Colon (tissue), 2 donors: ENCODE measurements around the gene MYO9B.

Experiments used
- FAIRE-seq: peaks from 2 replicates; lab custom pipeline; 2012; peaks lifted over from hg19 to GRCh38; lab: Jason Lieb, UNC
- donor health status: control.
- donor health status: control.

Gene MYO9B

GRCh38 chr19:17075035-17075863 is at the start of gene MYO9B, which contains the start of gene HAUS8:
Gene MYO9B, plus strand, starts transcription at chr19:17075777. Its CDS starts 25,941 bp downstream, at chr19:17101718.
Gene HAUS8, minus strand, starts transcription at chr19:17075452. Its CDS starts 30 bp downstream, at chr19:17075422.
- FAIRE-seq = no peak

DNA sequence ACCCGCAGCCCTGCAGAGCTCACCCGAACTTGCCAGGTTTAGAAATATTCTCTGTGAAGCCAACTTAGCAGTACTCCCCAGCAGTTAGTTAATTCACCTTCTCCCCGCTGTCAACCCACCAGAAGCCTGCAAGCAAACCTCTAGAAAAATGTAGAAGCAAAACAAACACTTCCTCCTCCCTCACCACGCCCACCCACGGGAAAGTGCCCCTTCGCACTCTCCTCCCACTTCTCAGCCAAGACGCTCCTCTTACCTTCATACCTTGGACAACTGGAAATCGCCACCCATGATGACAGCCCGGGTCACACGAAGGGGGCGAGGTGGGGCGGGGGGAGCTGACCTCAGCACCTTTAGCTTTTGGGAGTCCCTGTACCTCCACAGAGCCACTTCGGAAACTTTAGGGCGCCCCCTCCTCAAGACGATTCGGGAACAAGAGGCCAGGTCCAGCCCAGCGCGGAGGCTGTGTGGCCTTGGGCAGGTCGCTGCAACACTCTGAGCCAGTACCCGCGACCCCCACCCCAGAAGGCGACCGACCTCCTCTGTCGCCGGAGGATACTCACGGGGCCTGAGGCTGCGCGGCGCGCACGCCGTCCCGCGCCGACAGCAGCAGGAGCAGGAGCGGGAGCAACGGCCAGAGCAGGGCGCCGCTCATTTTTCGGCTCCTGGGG is 49.5 kb upstream of the MYO9B start:
- FAIRE-seq = no peak

DNA sequence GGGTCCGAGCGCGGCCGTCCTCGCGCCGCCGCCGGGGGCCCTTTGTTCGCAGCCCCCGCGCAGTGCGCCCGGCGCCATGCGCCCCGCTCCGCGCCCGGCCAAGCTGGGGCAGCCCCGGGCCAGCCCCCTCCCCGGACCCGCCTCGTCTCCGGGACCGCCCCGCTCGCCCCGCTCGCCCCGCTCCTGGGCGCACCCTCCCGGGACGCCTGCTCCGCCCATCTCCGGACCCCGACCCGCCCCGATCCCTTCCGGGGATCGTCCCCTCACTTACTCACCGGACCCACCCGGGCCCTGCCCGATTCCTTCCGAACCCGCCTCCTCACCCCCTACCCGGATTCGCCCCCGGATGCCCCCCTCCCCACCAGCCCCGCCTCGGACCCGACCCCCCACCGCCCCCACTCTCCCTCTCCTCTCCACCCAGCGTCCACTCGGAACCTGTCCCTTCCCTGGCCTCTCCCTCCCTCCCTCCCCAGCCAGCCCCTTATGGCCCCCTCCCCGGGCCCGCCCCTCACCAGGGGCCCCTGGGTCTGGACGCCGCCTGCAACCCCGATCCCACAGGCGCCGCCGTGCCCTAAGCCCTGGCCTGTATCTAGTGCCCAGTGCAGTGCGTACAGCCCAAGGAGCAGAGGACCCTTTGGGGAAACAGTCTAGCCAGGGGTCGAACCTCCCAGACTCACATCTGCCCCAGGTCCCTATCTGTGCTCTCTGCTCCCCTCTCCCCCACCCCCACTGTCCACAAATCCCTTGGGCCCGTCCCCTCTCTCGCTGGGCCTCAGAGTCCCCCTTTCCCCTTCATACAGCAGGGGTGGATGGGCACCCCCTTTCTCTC is 48.7 kb upstream of the MYO9B start, which contains the start of gene CPAMD8:
Gene CPAMD8, minus strand, starts transcription at position 105 of the 829 bp plus-strand sequence. CDS start 168 bp downstream, outside the sequence.
- FAIRE-seq = no peak

DNA sequence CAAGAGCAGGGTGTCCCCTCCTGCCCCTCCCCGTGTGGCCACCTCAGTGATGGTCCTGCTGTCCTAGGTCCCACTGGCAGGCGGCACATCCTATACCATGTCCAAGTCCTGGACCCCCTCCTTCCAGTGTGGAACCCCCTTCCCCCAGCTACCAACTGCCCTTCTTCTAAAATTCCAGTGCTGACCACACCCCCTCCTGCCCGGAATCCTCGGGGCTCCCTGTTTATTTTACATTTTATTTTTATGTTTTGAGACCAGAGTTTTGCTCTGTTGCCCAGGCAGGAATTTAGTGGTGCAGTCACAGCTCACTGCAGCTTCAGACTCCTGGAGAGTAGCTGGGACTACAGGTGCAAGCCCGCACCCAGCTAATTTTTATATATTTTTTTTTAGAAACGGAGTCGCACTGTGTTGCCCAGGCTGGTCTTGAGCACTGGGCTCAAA is 48.0 kb upstream of the MYO9B start:
- no peak for FAIRE-seq

DNA sequence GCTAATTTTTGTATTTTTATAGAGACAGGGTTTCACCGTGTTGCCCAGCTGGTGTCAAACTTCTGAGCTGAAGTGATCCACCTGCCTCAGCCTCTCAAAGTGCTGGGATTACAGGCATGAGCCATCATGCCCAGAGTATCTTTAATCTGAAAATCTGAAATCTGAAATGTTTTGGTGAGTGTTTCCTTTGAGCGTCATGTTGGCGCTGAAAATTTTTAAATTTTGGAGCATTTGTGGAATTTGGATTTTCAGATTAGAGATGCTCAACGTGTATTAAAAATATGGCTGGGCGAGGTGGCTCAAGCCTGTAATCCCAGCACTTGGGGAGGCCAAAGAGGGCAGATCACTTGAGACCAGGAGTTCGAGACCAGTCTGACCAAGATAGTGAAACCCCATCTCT is 43.8 kb upstream of the MYO9B start:
- FAIRE-seq = no peak

DNA sequence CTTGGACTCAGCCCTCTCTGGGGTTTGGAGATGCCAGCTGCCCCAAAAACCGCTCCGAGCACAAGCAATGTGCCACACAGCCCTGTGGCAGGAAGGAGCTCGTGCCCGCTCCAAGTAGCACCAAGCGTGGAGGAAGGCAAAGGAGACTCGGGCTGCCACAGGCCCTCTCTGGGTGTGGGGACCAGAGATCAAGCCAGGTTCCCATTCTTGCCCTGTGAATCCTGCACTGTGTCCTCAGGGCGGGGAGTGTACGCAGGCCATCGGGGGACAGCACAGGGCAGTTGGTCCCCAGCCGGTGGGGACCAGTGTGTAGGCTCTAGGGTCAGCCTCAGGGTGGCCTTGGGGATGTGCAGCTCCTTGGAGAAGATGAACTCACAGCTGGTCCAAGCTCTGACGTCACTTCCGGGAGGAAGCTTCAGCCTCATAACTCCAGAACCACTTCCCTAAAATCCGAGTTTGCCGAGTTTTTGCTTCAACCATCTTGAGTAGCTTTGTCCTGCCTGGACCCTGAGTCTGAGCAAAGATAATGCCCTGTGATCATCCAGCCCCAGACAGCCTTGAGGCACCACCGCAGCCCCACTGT is 39.6 kb upstream of the MYO9B start:
- no peak for FAIRE-seq

DNA sequence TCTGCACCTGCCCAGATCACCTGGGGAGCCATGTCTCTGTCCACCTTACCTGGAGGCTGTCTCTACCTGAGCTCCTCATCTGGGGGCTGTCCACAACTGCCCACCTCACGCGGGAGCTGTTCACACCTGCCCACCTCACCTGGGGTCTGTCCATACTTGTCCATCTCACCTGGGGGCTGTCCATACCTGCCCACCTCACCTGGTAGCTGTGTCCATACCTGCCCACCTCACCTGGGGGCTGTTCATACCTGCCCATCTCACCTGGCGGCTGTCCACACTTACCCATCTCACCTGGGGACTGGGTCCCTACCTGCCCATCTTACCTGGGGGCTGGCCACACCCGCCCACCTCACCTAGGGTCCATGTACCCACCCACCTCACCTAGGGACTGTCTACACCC is 38.9 kb upstream of the MYO9B start:
- FAIRE-seq = no peak

GRCh38 chr19:17037184-17037583 is 38.4 kb upstream of the MYO9B start:
- FAIRE-seq = no peak

DNA sequence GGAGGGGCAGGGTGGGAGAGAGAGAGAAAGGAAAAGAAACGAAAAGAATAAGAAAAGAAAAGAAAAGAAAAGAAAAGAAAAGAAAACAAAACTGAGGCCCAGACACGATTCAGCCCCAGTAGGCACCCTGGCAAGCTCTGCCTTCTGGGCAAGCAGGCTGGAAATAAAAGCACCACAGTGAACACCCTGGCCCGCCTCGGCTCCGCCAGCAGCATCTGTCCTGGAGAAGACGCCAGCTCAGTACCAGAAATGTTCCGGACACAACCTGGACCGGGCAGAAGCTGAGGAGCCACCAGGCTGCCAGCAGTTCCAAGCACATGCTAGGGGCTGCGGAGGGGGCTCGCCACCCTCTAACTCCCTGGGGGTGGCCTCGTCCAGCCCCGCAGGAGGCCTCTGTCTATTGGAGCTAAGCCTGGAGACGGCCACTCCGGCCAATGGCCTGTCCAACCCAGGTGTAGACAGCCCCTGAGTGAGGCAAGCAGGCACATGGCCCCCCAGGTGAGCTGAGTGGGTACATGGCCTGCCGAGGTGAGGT is 37.5 kb upstream of the MYO9B start:
- no peak for FAIRE-seq

DNA sequence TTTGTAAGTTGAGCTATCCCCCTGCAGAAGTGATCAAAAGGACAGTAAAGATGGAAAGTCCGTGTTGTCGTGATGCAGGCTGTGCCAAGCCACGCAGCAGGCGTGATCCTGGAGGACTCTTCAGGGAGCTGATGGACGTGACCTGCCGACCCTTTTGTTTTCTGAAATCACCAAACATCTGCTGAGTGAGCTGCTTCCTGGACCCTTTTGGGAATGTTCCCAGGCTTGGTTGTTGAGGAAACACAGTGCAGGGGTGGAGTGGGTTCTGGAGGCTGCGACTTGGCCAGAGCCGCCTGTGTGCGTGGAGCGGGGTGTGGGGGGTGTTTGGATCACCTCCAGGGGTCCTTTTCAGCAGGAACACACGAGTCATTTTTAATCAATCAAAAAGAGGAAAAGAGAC is 33.6 kb upstream of the MYO9B start:
- FAIRE-seq = no peak

DNA sequence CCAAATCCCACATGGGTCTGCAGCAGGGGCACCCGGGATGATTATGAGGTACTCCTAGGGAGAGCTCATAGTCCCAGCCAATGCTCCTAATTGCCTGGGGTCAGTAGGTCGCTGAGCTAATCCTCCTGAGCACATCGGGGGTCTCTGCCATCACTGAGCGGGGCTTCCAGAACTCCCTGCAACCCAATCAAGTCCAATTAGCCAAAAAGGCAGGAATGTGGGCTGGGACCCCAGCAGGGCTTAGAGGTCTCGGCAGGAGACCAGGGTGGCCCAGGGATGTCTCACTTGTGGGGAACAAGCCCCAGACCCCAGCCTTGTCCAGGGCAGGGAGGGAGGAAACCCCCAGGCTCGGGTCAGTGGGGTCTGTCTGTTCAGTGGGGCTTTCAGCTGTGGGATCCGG is 31.8 kb upstream of the MYO9B start:
- no peak for FAIRE-seq

GRCh38 chr19:17045907-17046502 is 29.6 kb upstream of the MYO9B start:
- no peak for FAIRE-seq

- FAIRE-seq = no peak
These were observed 26.6 kb upstream of the MYO9B start for GRCh38 chr19:17048885-17049453.

GRCh38 chr19:17049711-17050280 is 25.8 kb upstream of the MYO9B start:
- no peak for FAIRE-seq

DNA sequence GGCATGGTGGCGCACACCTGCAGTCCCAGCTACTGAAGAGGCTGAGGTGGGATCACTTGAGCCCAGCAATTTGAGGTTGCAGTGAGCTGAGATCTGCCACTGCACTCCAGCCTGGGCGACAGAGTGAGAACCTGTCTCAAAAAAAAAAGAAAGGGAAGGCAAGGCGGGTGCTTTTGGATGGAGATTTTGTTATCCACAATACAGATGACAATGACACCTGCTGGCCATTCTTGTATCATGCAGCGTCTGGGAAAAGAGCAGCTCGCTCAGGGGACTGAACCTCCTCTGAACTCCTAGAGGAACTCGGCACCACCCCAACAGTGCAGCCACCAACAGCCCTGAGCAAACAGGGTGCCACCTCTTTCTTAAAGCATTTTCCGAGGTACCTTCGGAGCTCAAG is 23.1 kb upstream of the MYO9B start:
- FAIRE-seq = no peak

- no peak for FAIRE-seq
These were observed 20.8 kb upstream of the MYO9B start for GRCh38 chr19:17054746-17055145.

GRCh38 chr19:17055636-17056035 is 19.9 kb upstream of the MYO9B start:
- FAIRE-seq = no peak

GRCh38 chr19:17058236-17058635 is 17.3 kb upstream of the MYO9B start:
- no peak for FAIRE-seq

DNA sequence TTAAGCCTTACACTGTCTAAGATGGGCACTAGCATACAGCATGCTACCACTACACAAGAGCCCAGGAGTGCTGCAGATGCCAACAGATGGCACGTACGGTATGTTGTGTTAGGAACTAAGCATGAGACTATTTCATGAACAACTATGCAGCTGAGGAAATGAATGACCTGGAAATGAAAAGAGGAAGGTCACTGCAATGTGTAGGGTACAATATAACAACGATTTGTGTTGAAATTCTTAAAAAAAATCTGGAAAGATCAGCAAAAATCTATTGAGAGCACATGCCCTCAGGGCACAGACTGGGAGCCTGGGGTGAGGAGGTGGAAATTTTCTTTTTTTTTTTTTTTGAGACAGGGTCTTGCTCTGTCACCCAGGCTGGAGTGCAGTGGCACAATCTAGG is 14.8 kb upstream of the MYO9B start:
- no peak for FAIRE-seq

GRCh38 chr19:17061205-17061604 is 14.4 kb upstream of the MYO9B start:
- FAIRE-seq = no peak

DNA sequence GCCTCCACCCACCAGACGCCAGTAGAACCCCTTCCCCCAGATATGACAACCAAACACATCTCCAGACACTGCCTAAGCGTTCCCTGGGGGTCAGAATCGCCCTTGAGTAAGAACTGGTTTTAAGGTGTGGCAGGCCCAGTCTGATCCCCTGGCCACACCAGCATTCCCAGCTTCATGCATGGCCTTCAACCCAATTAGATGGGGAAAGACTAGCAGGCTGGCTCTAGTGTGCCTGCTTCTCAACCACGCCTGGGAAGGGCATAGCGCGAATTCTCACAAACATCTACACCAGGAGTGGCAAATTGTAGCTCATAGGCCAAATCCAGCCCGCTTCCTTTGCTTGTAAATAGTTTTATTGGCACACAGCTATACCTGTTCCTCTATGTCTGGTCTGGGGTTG is 13.9 kb upstream of the MYO9B start:
- no peak for FAIRE-seq
